IMR-90 (cell line): ENCODE measurements around the gene ALOX15B.

ENCODE experiments used
- MAZ ChIP-seq: IDR thresholded peaks from 2 replicates; pipeline ENCODE4 v1.6.1; 2012; ENCODE audit warnings: low read depth, mild to moderate bottlenecking, low read length, improper control_type of control experiment, moderate library complexity, borderline replicate concordance
- MXI1 ChIP-seq: IDR thresholded peaks from 2 replicates; pipeline ENCODE4 v1.6.1; 2012; ENCODE audit warnings: low read depth, mild to moderate bottlenecking, low read length, moderate library complexity, borderline replicate concordance
- POLR2A ChIP-seq: IDR thresholded peaks from 2 replicates; pipeline ENCODE4 v1.6.1; 2012; ENCODE audit warnings: mild to moderate bottlenecking, low read depth, low read length
- RAD21 ChIP-seq: IDR thresholded peaks from 2 replicates; pipeline ENCODE4 v1.6.1; 2012; ENCODE audit warnings: low read length, improper control_type of control experiment
- RCOR1 ChIP-seq: IDR thresholded peaks from 2 replicates; pipeline ENCODE4 v1.6.1; 2012; ENCODE audit warnings: mild to moderate bottlenecking, low read length, improper control_type of control experiment; ENCODE audit not compliant: insufficient replicate concordance
- RFX5 ChIP-seq: IDR thresholded peaks from 2 replicates; pipeline ENCODE4 v1.8.0; 2012; ENCODE audit warnings: low read depth, mild to moderate bottlenecking, low read length, moderate library complexity
- SMC3 ChIP-seq: fragments of 150-350 bp; IDR thresholded peaks from 2 replicates; pipeline ENCODE4 v1.6.1; 2016; ENCODE audit warnings: low read depth, mild to moderate bottlenecking, antibody characterized with exemption, low read length, moderate library complexity
- TF ChIP-seq, protein P1 (sequence below): conservative IDR thresholded peaks from 2 replicates; pipeline ENCODE4 v1.5.1; 2012; ENCODE audit warnings: mild to moderate bottlenecking, low read depth, low read length, improper control_type of control experiment
- TF ChIP-seq, protein P2 (sequence below): fragments of 150-350 bp; IDR thresholded peaks from 2 replicates; pipeline ENCODE4 v1.6.1; 2016; ENCODE audit warnings: low read depth, mild to moderate bottlenecking, low read length, moderate library complexity, borderline replicate concordance

DNA sequence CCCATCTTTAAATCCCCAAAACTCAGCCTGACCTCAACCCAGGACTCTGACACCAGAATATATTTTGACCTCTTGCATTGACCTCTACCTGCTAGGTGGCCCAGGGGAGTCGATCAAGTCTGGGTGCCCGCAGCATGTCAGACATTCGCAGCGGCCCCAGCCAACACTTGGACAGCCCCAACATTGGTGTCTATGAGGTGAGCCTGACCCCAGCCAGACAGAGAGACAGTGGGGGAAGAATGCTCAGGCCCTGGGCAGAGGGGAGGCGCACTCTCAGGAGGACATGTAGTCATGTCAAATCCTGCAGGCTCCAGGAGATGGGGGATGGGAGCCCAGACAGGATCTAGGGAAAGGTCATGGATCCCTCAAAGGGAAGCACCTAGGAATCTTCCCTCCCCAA lies 31.0 kb upstream of the ALOX15B start:
- TF ChIP-seq, protein P1, sequence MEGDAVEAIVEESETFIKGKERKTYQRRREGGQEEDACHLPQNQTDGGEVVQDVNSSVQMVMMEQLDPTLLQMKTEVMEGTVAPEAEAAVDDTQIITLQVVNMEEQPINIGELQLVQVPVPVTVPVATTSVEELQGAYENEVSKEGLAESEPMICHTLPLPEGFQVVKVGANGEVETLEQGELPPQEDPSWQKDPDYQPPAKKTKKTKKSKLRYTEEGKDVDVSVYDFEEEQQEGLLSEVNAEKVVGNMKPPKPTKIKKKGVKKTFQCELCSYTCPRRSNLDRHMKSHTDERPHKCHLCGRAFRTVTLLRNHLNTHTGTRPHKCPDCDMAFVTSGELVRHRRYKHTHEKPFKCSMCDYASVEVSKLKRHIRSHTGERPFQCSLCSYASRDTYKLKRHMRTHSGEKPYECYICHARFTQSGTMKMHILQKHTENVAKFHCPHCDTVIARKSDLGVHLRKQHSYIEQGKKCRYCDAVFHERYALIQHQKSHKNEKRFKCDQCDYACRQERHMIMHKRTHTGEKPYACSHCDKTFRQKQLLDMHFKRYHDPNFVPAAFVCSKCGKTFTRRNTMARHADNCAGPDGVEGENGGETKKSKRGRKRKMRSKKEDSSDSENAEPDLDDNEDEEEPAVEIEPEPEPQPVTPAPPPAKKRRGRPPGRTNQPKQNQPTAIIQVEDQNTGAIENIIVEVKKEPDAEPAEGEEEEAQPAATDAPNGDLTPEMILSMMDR: no peak
- no peak for TF ChIP-seq SMC3
- TF ChIP-seq RAD21: no peak
- TF ChIP-seq POLR2A: no peak
- no peak for TF ChIP-seq RFX5
- TF ChIP-seq, protein P2, sequence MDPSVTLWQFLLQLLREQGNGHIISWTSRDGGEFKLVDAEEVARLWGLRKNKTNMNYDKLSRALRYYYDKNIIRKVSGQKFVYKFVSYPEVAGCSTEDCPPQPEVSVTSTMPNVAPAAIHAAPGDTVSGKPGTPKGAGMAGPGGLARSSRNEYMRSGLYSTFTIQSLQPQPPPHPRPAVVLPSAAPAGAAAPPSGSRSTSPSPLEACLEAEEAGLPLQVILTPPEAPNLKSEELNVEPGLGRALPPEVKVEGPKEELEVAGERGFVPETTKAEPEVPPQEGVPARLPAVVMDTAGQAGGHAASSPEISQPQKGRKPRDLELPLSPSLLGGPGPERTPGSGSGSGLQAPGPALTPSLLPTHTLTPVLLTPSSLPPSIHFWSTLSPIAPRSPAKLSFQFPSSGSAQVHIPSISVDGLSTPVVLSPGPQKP: no peak
- no peak for TF ChIP-seq MXI1
- TF ChIP-seq RCOR1: no peak
- no peak for TF ChIP-seq MAZ
